NCI-H146 treated with DMSO at 0.1 percent for 48 hours (cell line): ENCODE measurements around the gene CSF1R.

Experiments used
- DNase-seq: peaks from one replicate; lab custom pipeline; 2025; ENCODE audit not compliant: unreplicated experiment; lab: John Stamatoyannopoulos, UW

The CSF1R gene

DNA sequence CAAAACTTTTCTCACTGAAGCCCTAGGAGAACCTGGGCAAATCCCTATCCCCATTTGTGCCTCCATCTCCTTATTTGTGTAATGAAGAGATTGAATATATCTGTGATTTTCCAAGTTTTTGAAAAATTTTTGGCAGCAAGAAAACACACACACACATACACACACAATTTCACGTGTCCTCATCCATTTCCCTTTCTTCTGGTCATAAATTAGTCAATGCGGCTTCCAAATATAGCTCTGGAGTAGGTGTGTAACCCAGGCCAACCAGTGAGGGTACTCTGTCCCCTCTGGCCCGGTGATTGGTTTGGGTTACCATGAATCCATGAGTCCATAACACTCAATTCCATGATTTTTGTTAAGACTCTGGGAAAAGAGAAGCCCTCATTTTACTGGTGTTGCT is 12.7 kb downstream of the CSF1R start:
- no peak for DNase-seq

GRCh38 chr5:150073086-150073625 is 13.2 kb downstream of the CSF1R start:
- DNase-seq: no peak

- DNase-seq: no peak
Measured at GRCh38 chr5:150070821-150071220, 15.5 kb downstream of the CSF1R start.

DNA sequence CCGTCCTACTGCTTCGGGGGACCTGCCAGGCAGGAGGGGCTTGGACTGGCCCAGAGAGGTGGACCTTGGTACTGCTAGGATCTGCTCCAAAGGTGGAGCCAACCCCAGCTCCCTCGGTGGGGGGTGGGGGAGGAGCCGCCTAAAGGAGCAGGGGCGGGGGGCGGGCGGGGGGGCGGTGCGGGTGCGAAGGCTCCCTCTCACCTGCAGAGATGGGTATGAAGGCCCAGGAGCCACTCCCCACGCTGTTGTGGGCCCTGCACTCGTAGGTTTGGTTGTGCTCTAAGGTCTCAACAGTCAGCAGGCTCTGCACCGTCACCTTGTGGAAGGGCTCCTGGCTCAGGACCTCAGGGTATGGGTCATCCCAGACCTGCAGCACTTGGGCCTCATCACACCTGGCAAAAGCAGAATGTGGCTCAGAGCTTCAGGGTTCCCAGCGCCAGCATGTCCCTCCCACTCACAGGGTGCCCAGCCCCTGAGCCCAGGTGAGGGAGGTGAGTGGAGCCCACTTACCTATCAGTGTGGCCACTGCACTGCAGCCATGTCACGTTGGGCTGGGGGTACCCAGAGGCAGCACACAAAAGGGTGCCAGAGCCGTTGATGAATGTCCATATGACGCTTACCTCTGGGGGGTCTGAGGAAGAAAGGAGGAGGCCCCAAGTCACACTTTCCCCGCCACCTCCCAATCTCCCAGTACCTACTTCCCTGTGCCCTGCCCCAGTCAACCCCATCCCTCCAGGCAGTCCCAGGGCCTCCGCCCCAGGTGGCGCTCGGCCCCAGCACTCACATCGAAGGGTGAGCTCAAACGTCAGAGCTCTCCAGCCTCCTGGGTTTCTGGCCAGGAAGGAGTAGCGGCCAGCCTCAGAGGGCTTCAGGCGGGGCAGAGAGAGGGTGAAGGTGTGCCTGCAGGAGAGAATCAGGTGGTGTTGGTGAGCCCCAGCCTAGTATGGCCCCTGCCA is 16.4 kb downstream of the CSF1R start:
- no peak for DNase-seq

DNA sequence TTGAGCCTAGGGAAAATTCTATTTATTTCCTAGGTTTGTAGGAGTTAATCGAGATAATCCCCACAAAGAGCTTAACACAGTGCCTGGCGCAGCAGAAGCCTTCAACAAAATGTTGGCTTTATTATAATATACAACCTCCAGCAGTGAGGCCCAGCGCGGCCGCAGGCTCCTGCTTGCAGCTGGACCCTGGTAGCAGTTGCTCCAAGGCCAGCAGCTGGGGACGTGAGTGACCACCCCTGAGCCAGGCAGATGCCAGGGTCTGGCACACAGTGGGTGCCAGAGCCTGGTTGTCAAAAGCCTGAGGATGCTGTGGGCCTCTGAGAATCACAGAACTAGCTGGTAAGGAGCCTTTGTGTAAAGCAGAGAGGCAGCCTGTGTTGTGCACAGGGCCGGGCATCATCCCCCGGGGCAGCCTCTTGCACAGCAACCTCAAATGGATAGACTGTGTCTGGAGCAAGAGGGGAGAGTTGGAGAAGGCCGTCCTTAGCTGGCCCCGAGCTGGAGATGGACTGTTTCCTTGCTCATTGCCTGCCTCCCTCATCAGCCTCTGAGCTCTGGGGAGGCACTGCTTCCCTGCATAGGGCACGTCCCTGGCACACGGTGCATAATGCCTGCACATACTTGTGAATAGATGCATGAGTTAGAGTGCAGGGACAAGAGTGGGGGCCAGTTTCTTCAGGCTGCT is 17.3 kb downstream of the CSF1R start:
- DNase-seq: no peak

- DNase-seq: no peak
Measured at GRCh38 chr5:150068472-150068871, 17.9 kb downstream of the CSF1R start.

GRCh38 chr5:150068071-150068470 is 18.3 kb downstream of the CSF1R start:
- no peak for DNase-seq

DNA sequence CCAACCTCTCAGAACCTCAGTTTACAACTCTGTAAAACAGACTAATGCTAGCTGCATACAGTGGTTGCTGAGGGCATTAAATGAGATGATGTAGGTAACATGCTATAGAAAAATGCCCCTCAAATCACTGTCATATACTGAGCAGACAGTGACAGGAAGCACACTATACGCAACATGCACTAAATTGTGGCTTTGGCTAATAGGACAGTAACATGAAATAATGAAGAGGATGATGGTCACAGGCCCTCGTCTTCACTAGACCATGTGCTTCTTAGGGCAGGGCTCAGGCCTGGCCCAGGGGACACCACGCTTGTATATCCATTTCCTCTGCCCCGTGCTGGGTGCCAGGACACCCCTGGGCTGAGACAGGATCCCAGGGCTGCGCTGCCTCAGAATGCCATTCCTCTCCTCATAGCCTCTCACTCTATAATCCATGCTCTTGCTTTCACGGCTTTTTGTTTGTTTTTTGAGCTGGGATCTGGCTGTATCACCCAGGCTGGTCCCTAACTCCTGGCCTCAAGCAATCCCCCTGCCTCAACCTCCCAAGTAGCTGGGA is 18.9 kb downstream of the CSF1R start:
- no peak for DNase-seq

- no peak for DNase-seq
Measured at GRCh38 chr5:150066901-150067396, 19.4 kb downstream of the CSF1R start.

GRCh38 chr5:150066436-150066835 is 19.9 kb downstream of the CSF1R start:
- DNase-seq: no peak

GRCh38 chr5:150065886-150066285 is 20.5 kb downstream of the CSF1R start:
- DNase-seq: no peak

GRCh38 chr5:150065346-150065745 is 21.0 kb downstream of the CSF1R start:
- DNase-seq: no peak

DNA sequence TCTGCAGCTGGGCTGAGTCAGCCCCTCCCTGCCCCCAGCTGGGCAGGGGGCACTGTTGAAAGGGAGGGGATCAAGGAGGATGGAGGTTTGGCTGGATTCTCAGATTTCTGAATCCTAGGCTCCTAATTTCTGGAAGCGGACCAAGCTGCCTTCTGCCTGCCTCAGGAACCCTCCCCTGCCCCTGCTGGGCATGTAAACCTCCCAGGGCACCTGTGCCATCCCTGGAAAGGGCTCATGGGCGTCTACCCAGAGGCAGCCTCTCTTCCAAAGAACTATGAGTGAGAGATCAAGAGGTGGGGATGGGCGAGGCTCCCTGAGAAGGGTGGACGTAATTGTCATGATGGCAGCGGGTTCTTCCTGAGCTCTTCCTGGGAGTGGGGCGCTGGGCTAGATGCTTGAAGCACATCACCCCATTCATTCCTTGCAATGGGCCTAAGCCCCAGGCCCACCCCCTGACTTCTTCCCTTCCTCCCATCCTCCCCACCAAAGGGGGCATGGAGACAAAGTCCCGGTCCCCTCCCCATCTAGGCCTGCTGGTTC is 21.6 kb downstream of the CSF1R start:
- DNase-seq: no peak

DNA sequence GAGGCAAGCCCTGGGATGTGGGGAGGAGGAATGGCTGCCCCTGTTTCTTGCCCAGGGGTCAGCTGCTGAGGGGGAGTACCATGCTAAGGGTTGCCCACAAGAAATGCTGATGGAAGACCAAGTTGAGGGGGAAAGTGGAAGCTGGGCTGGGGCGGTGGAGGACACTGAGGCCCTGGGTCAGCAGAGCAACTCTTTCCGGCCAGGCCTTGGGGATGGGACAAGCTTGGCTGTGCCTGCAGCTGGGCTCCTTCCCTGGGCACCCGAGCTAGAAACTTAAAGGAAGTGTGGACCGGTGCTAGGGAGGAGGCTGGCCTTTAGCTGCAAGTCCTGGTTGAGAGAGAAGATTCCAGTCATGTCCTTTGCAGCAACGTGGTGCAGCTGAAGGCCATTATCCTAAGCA is 22.7 kb downstream of the CSF1R start:
- DNase-seq: no peak

DNA sequence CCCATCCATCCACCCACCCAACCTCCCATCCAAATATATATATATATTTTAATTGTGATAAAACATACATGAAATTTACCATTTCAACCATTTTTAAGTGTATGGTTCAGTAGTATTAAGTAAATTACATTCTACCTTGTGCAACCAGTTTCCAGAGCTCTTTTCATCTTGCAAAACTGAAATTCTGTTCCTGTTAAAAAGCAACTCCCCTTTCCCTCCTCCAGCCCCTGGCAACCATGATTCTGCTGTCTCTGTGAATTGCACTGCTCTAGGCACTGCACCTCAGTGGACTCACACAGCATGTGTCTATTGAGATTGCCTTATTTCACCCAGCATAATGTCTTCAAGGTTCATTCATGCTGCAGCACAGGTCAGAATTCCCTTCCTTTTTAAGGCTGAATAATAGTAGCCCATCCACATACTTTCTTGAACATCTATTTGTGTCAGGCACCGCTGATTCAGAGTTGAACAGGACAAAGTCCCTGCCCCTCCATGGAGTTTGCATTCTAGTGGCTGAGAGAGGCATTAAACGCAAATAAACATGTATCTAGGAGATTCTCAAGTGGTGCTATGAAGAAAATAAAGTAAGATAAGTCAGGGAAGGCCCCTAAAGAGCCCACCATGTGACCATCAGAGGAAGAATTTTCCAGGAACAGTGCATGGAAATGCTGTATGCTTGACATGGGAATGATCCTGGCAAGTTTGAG is 24.0 kb downstream of the CSF1R start:
- DNase-seq: no peak

DNA sequence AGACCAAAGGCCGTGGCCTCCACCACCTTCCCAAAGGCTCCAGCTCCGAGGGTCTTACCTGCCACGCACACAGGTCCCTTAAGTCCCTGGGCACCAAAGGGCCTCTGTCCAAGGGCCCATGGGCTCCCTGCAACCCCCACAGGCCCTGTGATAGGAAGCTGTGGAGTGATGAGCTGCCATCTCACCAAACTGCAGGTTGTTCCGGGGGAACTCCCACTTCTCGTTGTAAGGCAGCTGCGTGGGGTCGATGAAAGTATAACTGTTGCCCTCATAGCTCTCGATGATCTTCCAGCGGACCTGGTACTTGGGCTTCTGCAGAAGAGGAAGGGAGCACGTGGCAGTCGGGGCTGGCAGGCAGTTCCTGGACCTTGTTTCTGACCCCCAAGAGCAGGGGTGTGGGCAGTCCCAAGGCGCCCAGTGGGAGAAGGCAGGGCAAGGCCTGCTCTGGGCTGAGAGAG is 24.8 kb downstream of the CSF1R start:
- no peak for DNase-seq

DNA sequence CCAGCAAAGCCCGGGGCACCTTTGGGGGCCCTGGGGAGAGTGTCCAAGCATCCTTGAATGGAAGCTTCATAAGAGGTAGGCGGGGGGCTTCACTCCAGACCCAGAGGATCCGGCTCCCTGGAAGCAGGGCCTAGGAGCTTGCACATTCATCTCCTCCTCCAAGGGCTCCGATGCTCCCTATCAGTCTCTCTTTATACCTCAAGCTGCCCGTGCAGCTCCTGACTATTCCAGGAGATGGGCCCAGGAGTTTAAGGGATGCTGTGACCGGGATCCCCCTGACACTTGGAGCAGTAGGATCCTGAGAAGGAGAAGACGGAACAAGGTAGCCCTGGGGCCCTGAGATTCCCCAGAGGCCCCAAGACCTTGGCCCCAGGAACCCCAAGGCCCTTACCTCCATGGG is 25.9 kb downstream of the CSF1R start:
- DNase-seq: no peak

DNA sequence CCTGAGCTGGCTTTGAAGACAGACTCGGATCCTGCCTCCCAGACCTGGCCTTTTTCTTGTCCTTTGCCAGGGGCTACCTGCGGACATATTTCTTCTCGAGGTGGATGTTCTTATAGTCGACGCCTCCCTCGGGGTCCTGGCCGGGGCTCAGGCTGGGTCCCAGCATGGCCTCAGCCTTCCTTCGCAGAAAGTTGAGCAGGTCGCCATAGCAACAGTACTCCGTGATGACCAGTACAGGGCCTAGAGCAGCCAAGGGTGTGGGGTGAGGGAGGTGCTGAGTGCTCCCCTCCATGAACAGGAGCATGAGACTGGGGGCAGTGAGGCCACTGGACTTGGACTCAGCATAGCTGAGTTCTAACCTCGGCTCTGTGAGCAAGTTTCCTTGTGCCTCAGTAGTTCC is 26.7 kb downstream of the CSF1R start:
- no peak for DNase-seq

DNA sequence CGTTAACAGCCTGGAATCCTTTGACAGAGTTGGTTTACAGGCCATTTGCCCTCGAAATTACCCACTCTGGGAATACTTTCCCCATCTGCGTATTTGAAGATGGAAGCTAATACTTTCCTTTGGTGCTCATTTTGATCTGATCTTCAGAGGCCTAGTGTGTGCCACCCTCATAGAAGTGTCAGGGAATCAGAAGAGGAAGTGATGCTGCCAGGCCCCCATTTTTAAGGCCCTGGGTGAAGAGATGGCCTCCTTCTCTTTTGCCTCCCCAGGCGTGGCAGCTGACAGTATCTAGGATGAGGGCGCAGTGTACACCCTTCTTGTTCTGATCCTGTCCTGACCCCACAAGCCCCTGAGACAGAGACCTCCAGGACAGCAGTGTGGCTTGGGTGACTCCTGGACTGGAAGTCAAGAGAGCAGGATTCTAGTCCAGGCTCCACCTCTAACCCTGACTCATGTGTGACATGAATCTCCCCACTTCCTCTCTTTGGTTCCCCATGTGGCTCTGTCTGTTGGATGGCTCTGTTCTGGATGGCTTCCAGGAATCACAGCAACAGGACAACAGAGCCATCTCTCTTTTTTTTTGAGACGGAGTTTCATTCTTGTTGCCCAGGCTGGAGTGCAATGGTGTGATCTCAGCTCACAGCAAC is 27.8 kb downstream of the CSF1R start:
- no peak for DNase-seq

DNA sequence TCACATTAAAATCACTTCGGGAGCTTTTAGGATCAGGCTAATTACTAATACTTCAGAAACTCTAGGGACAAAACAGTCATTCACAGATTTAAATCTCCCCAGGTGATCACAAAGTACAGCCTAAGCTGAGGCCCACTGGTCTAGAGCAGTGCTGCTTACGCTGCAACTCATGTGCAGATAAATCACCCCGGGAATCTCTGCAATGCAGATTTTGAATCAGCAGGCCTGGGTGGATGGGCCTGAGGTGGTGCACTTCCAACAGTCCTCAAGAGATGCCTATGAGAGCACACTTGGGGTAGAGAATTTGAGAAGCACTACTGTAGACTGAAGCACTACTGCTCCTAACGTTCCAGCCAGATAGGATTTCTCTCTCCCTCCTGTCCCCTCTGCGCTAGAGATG is 28.4 kb downstream of the CSF1R start:
- DNase-seq: no peak
